Activated B cell treated with CpG ODN at 0.5 μM for 24 hours (primary cell): ENCODE data around the gene WASF2. TPM values are rescaled to one million over a fixed set of nuclear protein-coding genes. Genes with fewer than 3 reads are reported as not detected.

Experiments
- ATAC-seq: fragments of 200-7000 bp; cut with Tn5 transposase; one replicate; pipeline ENCODE4 v1.10.0; 2021; ENCODE audit warnings: low read depth, mild to moderate bottlenecking, moderate library complexity
- CTCF ChIA-PET: fragments of 350-600 bp; sonication (Branson Sonifier 250); formaldehyde crosslinking; loops from one replicate; lab custom pipeline; 2021; ENCODE audit warnings: antibody characterized with exemption; lab: Charles Lee
- POLR2A ChIA-PET: fragments of 350-600 bp; sonication (Branson Sonifier 250); formaldehyde crosslinking; loops from one replicate; lab custom pipeline; 2021; ENCODE audit warnings: antibody characterized with exemption; lab: Charles Lee
- DNase-seq: peaks from one replicate; pipeline ENCODE4 v3.0.0; 2022
- H3K27ac Mint-ChIP-seq: one replicate; pipeline ENCODE4 v1.8.0; 2020; ENCODE audit warnings: mixed read lengths
- H3K27me3 Mint-ChIP-seq: one replicate; pipeline ENCODE4 v1.8.0; 2021; ENCODE audit warnings: mixed read lengths
- H3K36me3 Mint-ChIP-seq: one replicate; pipeline ENCODE4 v1.8.0; 2021; ENCODE audit warnings: low read depth, mixed read lengths
- H3K4me1 Mint-ChIP-seq: one replicate; pipeline ENCODE4 v1.8.0; 2021; ENCODE audit warnings: mixed read lengths
- H3K4me3 Mint-ChIP-seq: one replicate; pipeline ENCODE4 v1.8.0; 2020; ENCODE audit warnings: mild to moderate bottlenecking, mixed read lengths
- H3K9me3 Mint-ChIP-seq: one replicate; pipeline ENCODE4 v1.8.0; 2020; ENCODE audit warnings: mixed read lengths
- CTCF ChIP-seq: fragments of 200-600 bp; IDR thresholded peaks from one replicate; pipeline ENCODE4 v1.8.0; 2022; ENCODE audit warnings: antibody characterized with exemption, mild to moderate bottlenecking
- intact Hi-C: fragments of 100-400 bp; cut with micrococcal nuclease; formaldehyde crosslinking; loops from one replicate; pipeline ENCODE4 v1.15.1; 2024
- total RNA-seq: library from RNA; stranded (reverse); gene quantifications from 2 replicates; pipeline ENCODE4 v1.2.3, GENCODE V29; 2022

Gene WASF2
- total RNA-seq, 1 donor from 2014 or later: 137 TPM

DNA sequence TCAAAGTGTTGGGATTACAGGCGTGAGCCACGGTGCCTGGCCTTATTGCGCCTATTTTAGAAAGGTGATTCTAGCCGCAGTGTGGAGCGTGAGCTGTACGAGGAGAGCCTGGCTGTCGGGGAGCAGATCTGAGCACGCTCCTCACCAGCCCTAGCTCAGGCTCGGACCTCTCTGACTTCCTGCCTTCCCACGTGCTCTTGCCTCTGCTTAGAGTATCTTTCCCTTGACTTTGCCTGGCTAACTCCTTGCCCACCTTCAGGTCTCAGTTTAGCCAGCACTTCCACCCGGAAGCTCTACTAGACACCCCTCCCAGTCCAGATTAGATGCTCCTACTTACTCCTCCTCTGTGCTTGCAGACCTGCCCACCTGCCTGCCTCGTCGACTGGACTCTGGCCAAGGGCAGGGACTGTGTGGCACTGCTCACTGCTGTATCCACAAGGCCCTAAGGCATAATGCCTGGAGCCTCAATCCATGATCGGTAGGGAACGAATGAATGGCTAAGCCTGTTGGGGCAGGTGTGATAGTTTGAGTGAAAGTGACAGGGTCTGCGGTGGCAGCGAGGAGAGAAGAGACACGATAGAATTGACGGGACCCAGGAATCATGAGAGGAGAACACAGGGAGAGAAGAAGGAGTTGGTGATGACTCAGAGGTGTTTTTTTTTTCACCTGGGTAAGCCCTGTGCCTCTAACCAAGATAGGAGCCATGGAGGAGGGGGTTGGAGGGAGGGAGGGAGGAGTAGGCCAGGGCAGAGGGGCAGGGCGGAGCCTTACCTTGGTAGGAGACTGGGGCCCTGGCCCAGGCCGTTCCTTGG is 28.1 kb upstream of the WASF2 start:
- intact Hi-C loops: no loop called here
- H3K4me1 Mint-ChIP-seq: peaks cover 25% of the 10 kb centered on the region
- H3K4me3 Mint-ChIP-seq: no peak overlapping the region
- no peaks in the 10 kb centered on the region for H3K27me3 Mint-ChIP-seq
- H3K9me3 Mint-ChIP-seq: no peaks in the 10 kb centered on the region
- no peak for TF ChIP-seq CTCF
- POLR2A ChIA-PET: no interaction called here
- no peak for ATAC-seq
- CTCF ChIA-PET: no interaction called here
- H3K27ac Mint-ChIP-seq: no peak overlapping the region
- H3K36me3 Mint-ChIP-seq: no peaks in the 10 kb centered on the region
- DNase-seq: no peak

- POLR2A ChIA-PET: no interaction called here
- no peak overlapping the region for H3K4me3 Mint-ChIP-seq
Observed at GRCh38 chr1:27517301-27517700, 27.3 kb upstream of the WASF2 start.

GRCh38 chr1:27515626-27516025 is 25.7 kb upstream of the WASF2 start:
- no peak for DNase-seq
- Mint-ChIP-seq H3K4me1 (peaks cover 2% of the 10 kb centered on the region), H3K9me3 (no peaks in the 10 kb centered on the region), H3K27me3 (no peaks in the 10 kb centered on the region), H3K36me3 (no peaks in the 10 kb centered on the region), H3K27ac (no peak overlapping the region), H3K4me3 (no peak overlapping the region)
- no peak for TF ChIP-seq CTCF
- ATAC-seq: no peak
- intact Hi-C loops: no loop called here
- ChIA-PET CTCF (no interaction called here), POLR2A (interaction anchor here (0.6 to 1.7 kb wide), 2 partner anchors 22 to 25 kb away, joined by 3 to 4 read pairs; partner anchors contain the start of gene WASF2)

More at GRCh38 chr1:27517301-27517700, 27.3 kb upstream of the WASF2 start:
- no peaks in the 10 kb centered on the region for H3K36me3 Mint-ChIP-seq
- intact Hi-C loops: no loop called here
- CTCF ChIA-PET: no interaction called here
- no peak for TF ChIP-seq CTCF
- H3K27ac Mint-ChIP-seq: no peak overlapping the region
- ATAC-seq (no peak), DNase-seq (no peak)
- H3K27me3 Mint-ChIP-seq: no peaks in the 10 kb centered on the region
- peaks cover 18% of the 10 kb centered on the region for H3K4me1 Mint-ChIP-seq
- H3K9me3 Mint-ChIP-seq: no peaks in the 10 kb centered on the region

GRCh38 chr1:27513958-27514357 is 24.0 kb upstream of the WASF2 start:
- H3K4me3 Mint-ChIP-seq: no peak overlapping the region
- peaks cover 2% of the 10 kb centered on the region for H3K4me1 Mint-ChIP-seq
- ChIA-PET CTCF (no interaction called here), POLR2A (no interaction called here)
- DNase-seq: no peak
- no peak for ATAC-seq
- intact Hi-C loops: no loop called here
- H3K36me3 Mint-ChIP-seq: no peaks in the 10 kb centered on the region
- no peak for TF ChIP-seq CTCF
- no peaks in the 10 kb centered on the region for H3K9me3 Mint-ChIP-seq
- H3K27ac Mint-ChIP-seq: no peak overlapping the region
- H3K27me3 Mint-ChIP-seq: no peaks in the 10 kb centered on the region

GRCh38 chr1:27513528-27513927 is 23.6 kb upstream of the WASF2 start:
- H3K4me3 Mint-ChIP-seq: no peak overlapping the region
- no peaks in the 10 kb centered on the region for H3K27me3 Mint-ChIP-seq

More at GRCh38 chr1:27513528-27513927, 23.6 kb upstream of the WASF2 start:
- Mint-ChIP-seq H3K27ac (no peak overlapping the region), H3K4me1 (peaks cover 2% of the 10 kb centered on the region), H3K9me3 (no peaks in the 10 kb centered on the region), H3K36me3 (no peaks in the 10 kb centered on the region)
- POLR2A ChIA-PET: no interaction called here
- TF ChIP-seq CTCF: no peak
- CTCF ChIA-PET: no interaction called here
- intact Hi-C loops: no loop called here
- ATAC-seq (no peak), DNase-seq (no peak)
